HepG2 (cell line): ENCODE results near the gene MAP1LC3C.

ENCODE experiments used
- ATF6 ChIP-seq: sonication (generic); formaldehyde crosslinking; conservative IDR thresholded peaks from 2 replicates; pipeline ENCODE4 v1.4.0; 2020; ENCODE audit warnings: missing genetic modification reagents
- CTCF ChIP-seq: sonication (generic); formaldehyde crosslinking; IDR thresholded peaks from 2 replicates; pipeline ENCODE4 v1.5.0; 2020; ENCODE audit warnings: mild to moderate bottlenecking, missing genetic modification reagents, moderate library complexity
- ESRRA ChIP-seq: sonication (generic); formaldehyde crosslinking; IDR thresholded peaks from 2 replicates; pipeline ENCODE4 v1.5.1; 2020; ENCODE audit warnings: mild to moderate bottlenecking, low read depth, missing genetic modification reagents
- RFX5 ChIP-seq: IDR thresholded peaks from 2 replicates; pipeline ENCODE4 v1.6.1; 2011; ENCODE audit warnings: low read depth, low read length, improper control_type of control experiment

DNA sequence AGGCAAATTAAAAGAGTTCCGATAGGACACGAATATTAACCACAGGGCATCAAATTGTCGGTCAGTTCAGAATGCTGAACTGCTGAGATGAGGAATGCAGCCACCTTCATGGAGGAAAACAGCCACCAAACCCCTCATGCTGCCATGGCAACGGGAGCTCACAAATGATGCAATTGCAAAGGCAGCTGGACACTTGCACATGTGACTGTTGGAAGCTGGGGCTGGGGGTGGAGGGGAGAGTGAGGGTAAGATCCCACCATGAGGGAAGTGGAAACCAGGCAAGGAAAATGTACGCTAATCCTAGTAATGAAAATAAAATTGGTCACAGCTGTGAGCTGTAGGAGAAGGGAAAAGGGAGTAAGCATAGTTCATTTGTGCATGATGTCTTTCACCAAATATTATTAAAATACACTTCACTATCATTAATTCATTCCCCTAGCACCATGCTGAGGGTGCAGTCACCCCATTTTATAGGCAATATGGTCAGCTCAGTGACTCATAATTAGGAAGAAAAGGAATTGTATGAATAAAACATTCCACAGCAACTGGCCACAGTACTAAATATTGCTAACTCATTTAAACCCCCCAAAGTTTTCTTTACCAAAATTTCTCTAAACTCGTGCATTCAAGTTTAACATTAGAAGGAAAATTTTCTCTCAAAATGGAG, 26.1 kb downstream of the MAP1LC3C start:
- no peak for TF ChIP-seq CTCF (CRISPR knock-in tag)
- no peak for TF ChIP-seq ESRRA
- no peak for TF ChIP-seq RFX5
- no peak for TF ChIP-seq ATF6
